H9 (cell line): Measurements from ENCODE around the gene FAM76B. TPM values are rescaled to one million over a fixed set of nuclear protein-coding genes. Genes with fewer than 3 reads are reported as not detected.

Experiments used
- DNase-seq: peaks from one replicate; pipeline ENCODE4 v3.0.0-alpha.2; 2017
- H2AFZ ChIP-seq: one replicate; pipeline ENCODE4 v1.6.1; 2013; ENCODE audit warnings: mild to moderate bottlenecking, low read length, control low read depth, moderate library complexity
- H2AK5ac ChIP-seq: 2 replicates; pipeline ENCODE4 v1.6.1; 2013; ENCODE audit warnings: low read length, control low read depth, mixed read lengths; ENCODE audit not compliant: insufficient read length
- H2BK120ac ChIP-seq: one replicate; pipeline ENCODE4 v1.6.1; 2013; ENCODE audit warnings: low read depth, mild to moderate bottlenecking, low read length, control low read depth, inconsistent platforms; ENCODE audit not compliant: poor library complexity, severe bottlenecking
- H2BK12ac ChIP-seq: 2 replicates; pipeline ENCODE4 v1.6.1; 2013; ENCODE audit warnings: low read length, control low read depth, mixed read lengths, low read depth; ENCODE audit not compliant: insufficient read length
- H2BK15ac ChIP-seq: 2 replicates; pipeline ENCODE4 v1.6.1; 2013; ENCODE audit warnings: low read depth, low read length, control low read depth
- H2BK20ac ChIP-seq: one replicate; pipeline ENCODE4 v1.6.1; 2013; ENCODE audit warnings: low read depth, mild to moderate bottlenecking, low read length, control low read depth, inconsistent platforms; ENCODE audit not compliant: poor library complexity, severe bottlenecking
- H2BK5ac ChIP-seq: 2 replicates; pipeline ENCODE4 v1.6.1; 2013; ENCODE audit warnings: low read length, control low read depth, mixed read lengths; ENCODE audit not compliant: insufficient read length
- H3K14ac ChIP-seq: 2 replicates; pipeline ENCODE4 v1.6.1; 2013; ENCODE audit warnings: low read length, control low read depth; ENCODE audit not compliant: insufficient read depth
- H3K18ac ChIP-seq: 2 replicates; pipeline ENCODE4 v1.6.1; 2013; ENCODE audit warnings: low read depth, mild to moderate bottlenecking, mixed read lengths, low read length, control low read depth; ENCODE audit not compliant: insufficient read length
- H3K23ac ChIP-seq: 2 replicates; pipeline ENCODE4 v1.6.1; 2013; ENCODE audit warnings: low read length, control low read depth, mixed read lengths, low read depth; ENCODE audit not compliant: insufficient read length
- H3K23me2 ChIP-seq: 2 replicates; pipeline ENCODE4 v1.6.1; 2013; ENCODE audit warnings: low read depth, mild to moderate bottlenecking, mixed read lengths, low read length, control low read depth; ENCODE audit not compliant: insufficient read length, poor library complexity, severe bottlenecking
- H3K27ac ChIP-seq: 2 replicates; pipeline ENCODE4 v1.5.1; 2013; ENCODE audit warnings: low read length, control low read depth, mixed read lengths, low read depth; ENCODE audit not compliant: insufficient read length
- H3K27me3 ChIP-seq: 2 replicates; pipeline ENCODE4 v1.6.1; 2013; ENCODE audit warnings: low read length, control low read depth, inconsistent platforms; ENCODE audit not compliant: insufficient read depth
- H3K4ac ChIP-seq: 2 replicates; pipeline ENCODE4 v1.6.1; 2013; ENCODE audit warnings: low read depth, mild to moderate bottlenecking, control low read depth, inconsistent platforms, low read length, moderate library complexity
- H3K4me1 ChIP-seq: 2 replicates; pipeline ENCODE4 v1.6.1; 2013; ENCODE audit warnings: low read length, control low read depth, inconsistent platforms; ENCODE audit not compliant: insufficient read depth
- H3K4me2 ChIP-seq: 2 replicates; pipeline ENCODE4 v1.6.1; 2013; ENCODE audit warnings: low read length, control low read depth, mixed read lengths; ENCODE audit not compliant: insufficient read length, insufficient read depth
- H3K56ac ChIP-seq: 2 replicates; pipeline ENCODE4 v1.6.1; 2013; ENCODE audit warnings: low read depth, mild to moderate bottlenecking, mixed read lengths, low read length, control low read depth; ENCODE audit not compliant: insufficient read length
- H3K79me1 ChIP-seq: 2 replicates; pipeline ENCODE4 v1.6.1; 2013; ENCODE audit warnings: low read depth, mild to moderate bottlenecking, moderate library complexity, low read length, control low read depth, inconsistent platforms; ENCODE audit not compliant: insufficient read depth, poor library complexity, severe bottlenecking
- H3K79me2 ChIP-seq: 2 replicates; pipeline ENCODE4 v1.6.1; 2013; ENCODE audit warnings: low read length, control low read depth, inconsistent platforms; ENCODE audit not compliant: insufficient read depth
- H3K9ac ChIP-seq: 2 replicates; pipeline ENCODE4 v1.6.1; 2013; ENCODE audit warnings: low read length, control low read depth, mixed read lengths; ENCODE audit not compliant: insufficient read length; ENCODE audit errors: extremely low read depth
- H3K9me3 ChIP-seq: one replicate; pipeline ENCODE4 v1.6.1; 2013; ENCODE audit warnings: low read depth, low read length, inconsistent platforms; ENCODE audit not compliant: control insufficient read depth
- H3T11ph ChIP-seq: one replicate; pipeline ENCODE4 v1.6.1; 2013; ENCODE audit warnings: mild to moderate bottlenecking, low read length, control low read depth, inconsistent platforms
- H4K20me1 ChIP-seq: one replicate; pipeline ENCODE4 v1.6.1; 2013; ENCODE audit not compliant: control insufficient read depth, insufficient read length, insufficient read depth
- H4K5ac ChIP-seq: 2 replicates; pipeline ENCODE4 v1.6.1; 2013; ENCODE audit warnings: low read depth, mild to moderate bottlenecking, mixed read lengths, low read length, control low read depth; ENCODE audit not compliant: insufficient read length
- H4K8ac ChIP-seq: replicated peaks from 2 replicates; pipeline ENCODE4 v1.6.1; 2013; ENCODE audit warnings: low read length, control low read depth, mixed read lengths, low read depth; ENCODE audit not compliant: insufficient read length
- H4K91ac ChIP-seq: 2 replicates; pipeline ENCODE4 v1.6.1; 2013; ENCODE audit warnings: low read depth, mild to moderate bottlenecking, moderate library complexity, mixed read lengths, low read length, control low read depth; ENCODE audit not compliant: insufficient read length
- H3K27ac Mint-ChIP-seq, 3 experiments: 2 replicates in 2 of 3; 3 replicates in 1 of 3; pipeline ENCODE4 v1.8.0; 2020 to 2021; ENCODE audit warnings: mixed read lengths in 3 of 3, mild to moderate bottlenecking in 1 of 3, moderate library complexity in 1 of 3
- H3K27me3 Mint-ChIP-seq: 2 replicates; pipeline ENCODE4 v1.8.0; 2021; ENCODE audit warnings: low read depth, mild to moderate bottlenecking, moderate library complexity, mixed read lengths
- H3K36me3 Mint-ChIP-seq, 3 experiments: 2 replicates in 2 of 3; 3 replicates in 1 of 3; pipeline ENCODE4 v1.8.0; 2020 to 2021; ENCODE audit warnings: low read depth in 3 of 3, mixed read lengths in 3 of 3; ENCODE audit not compliant: insufficient read depth in 1 of 3
- H3K4me1 Mint-ChIP-seq, 2 experiments: 2 replicates each; pipeline ENCODE4 v1.8.0; 2020; ENCODE audit warnings: mixed read lengths in 2 of 2
- H3K4me3 Mint-ChIP-seq, 2 experiments: 2 replicates in 1 of 2; 3 replicates in 1 of 2; pipeline ENCODE4 v1.8.0; 2020 to 2021; ENCODE audit warnings: mild to moderate bottlenecking in 2 of 2, mixed read lengths in 2 of 2, moderate library complexity in 1 of 2
- H3K9me3 Mint-ChIP-seq, 2 experiments: 2 replicates in 1 of 2; 3 replicates in 1 of 2; pipeline ENCODE4 v1.8.0; 2020; ENCODE audit warnings: mild to moderate bottlenecking in 2 of 2, mixed read lengths in 2 of 2, moderate library complexity in 1 of 2
- CTCF ChIP-seq: fragments of 200-600 bp; sonication (generic); conservative IDR thresholded peaks from 3 replicates; pipeline ENCODE4 v1.8.0; 2021; ENCODE audit warnings: antibody characterized with exemption, mild to moderate bottlenecking
- WGBS: extraction: QIAGEN DNeasy Blood & Tissue Kit; methylation state at CpG from one replicate; pipeline ENCODE4 v1.1.7; 2013; ENCODE audit warnings: missing lambda C conversion rate, low lambda C conversion rate, mixed read lengths; ENCODE audit not compliant: insufficient read length; ENCODE audit errors: extremely low coverage; 5-methylcytosine and 5-hydroxymethylcytosine counted together
- total RNA-seq: library from RNA; stranded (reverse); gene quantifications from 2 replicates; pipeline ENCODE4 v1.2.1, GENCODE V29; 2021

FAM76B gene
- total RNA-seq, 1 experiment from 2014 or later: 31.5 TPM

- no peaks in the 10 kb centered on the region; the same call in 1 of the 2 replicates for H3K27me3 Mint-ChIP-seq
- Histone ChIP-seq H2BK20ac (no peak overlapping the region), H3K27ac (no peak overlapping the region), H3K4ac (no peak overlapping the region), H4K91ac (no peak overlapping the region), H3K23me2 (no peaks in the 10 kb centered on the region), H4K20me1 (no peaks in the 10 kb centered on the region), H3K9ac (no peak overlapping the region), H3K23ac (no peak overlapping the region), H4K5ac (no peak overlapping the region), H3K56ac (no peak overlapping the region), H3T11ph (no peak overlapping the region), H2AFZ (no peak overlapping the region), H2BK15ac (no peak overlapping the region), H2BK120ac (no peak overlapping the region), H3K79me1 (no peaks in the 10 kb centered on the region), H2AK5ac (no peak overlapping the region), H2BK5ac (no peak overlapping the region), H4K8ac (no peak overlapping the region), H3K18ac (no peak overlapping the region), H3K79me2 (no peaks in the 10 kb centered on the region), H3K4me2 (no peak overlapping the region), H3K9me3 (no peaks in the 10 kb centered on the region), H3K4me1 (no peaks in the 10 kb centered on the region; the same call in 1 of the 2 replicates), H3K14ac (no peak overlapping the region), H2BK12ac (no peak overlapping the region), H3K27me3 (no peaks in the 10 kb centered on the region)
- TF ChIP-seq CTCF: no peak
- H3K4me1 Mint-ChIP-seq: no peaks in the 10 kb centered on the region; a peak in 1 of 4 replicates
- no peaks in the 10 kb centered on the region for H3K9me3 Mint-ChIP-seq
- no CpG with 5 or more reads among the region's 2 CpGs for WGBS
- no peak overlapping the region for H3K4me3 Mint-ChIP-seq
- no peaks in the 10 kb centered on the region for H3K36me3 Mint-ChIP-seq
- no peak for DNase-seq
- no peak overlapping the region for H3K27ac Mint-ChIP-seq
Measured at GRCh38 chr11:95732930-95733602, 56.5 kb downstream of the FAM76B start.
